Neuronal stem cell (in vitro differentiated cells): Measurements from ENCODE around the gene ARHGEF17.

Source experiments
- DNase-seq: peaks from one replicate; pipeline ENCODE4 v3.0.0-alpha.2; 2013; ENCODE audit warnings: low spot score
- H2AFZ ChIP-seq: one replicate; pipeline ENCODE4 v1.6.1; 2013; ENCODE audit warnings: mild to moderate bottlenecking, low read length, inconsistent platforms
- H2AK5ac ChIP-seq: 2 replicates; pipeline ENCODE4 v1.6.1; 2013; ENCODE audit warnings: low read depth, mild to moderate bottlenecking, inconsistent platforms, low read length, moderate library complexity, mixed read lengths
- H2BK120ac ChIP-seq: 2 replicates; pipeline ENCODE4 v1.6.1; 2013; ENCODE audit warnings: low read depth, mild to moderate bottlenecking, inconsistent platforms, low read length, moderate library complexity, mixed read lengths
- H2BK12ac ChIP-seq: one replicate; pipeline ENCODE4 v1.6.1; 2013; ENCODE audit warnings: low read length, inconsistent platforms
- H2BK15ac ChIP-seq: 2 replicates; pipeline ENCODE4 v1.6.1; 2013; ENCODE audit warnings: mild to moderate bottlenecking, low read length, inconsistent platforms, mixed read lengths
- H2BK5ac ChIP-seq: one replicate; pipeline ENCODE4 v1.6.1; 2013; ENCODE audit warnings: inconsistent platforms, mild to moderate bottlenecking, low read length, moderate library complexity
- H3K14ac ChIP-seq: one replicate; pipeline ENCODE4 v1.6.1; 2013; ENCODE audit warnings: low read length, inconsistent platforms
- H3K18ac ChIP-seq: 2 replicates; pipeline ENCODE4 v1.6.1; 2013; ENCODE audit warnings: low read length, inconsistent platforms
- H3K23ac ChIP-seq: 2 replicates; pipeline ENCODE4 v1.6.1; 2013; ENCODE audit warnings: low read depth, mild to moderate bottlenecking, mixed read lengths, low read length, inconsistent platforms; ENCODE audit not compliant: poor library complexity
- H3K27ac ChIP-seq: replicated peaks from 3 replicates; pipeline ENCODE4 v1.5.1; 2013; ENCODE audit warnings: low read length, inconsistent platforms
- H3K27me3 ChIP-seq, 3 experiments: 2 replicates each; pipeline ENCODE4 v1.6.1; 2013; ENCODE audit warnings: low read length in 3 of 3, mild to moderate bottlenecking in 2 of 3, inconsistent platforms in 1 of 3, low read depth in 1 of 3, mixed read lengths in 1 of 3, moderate library complexity in 1 of 3; ENCODE audit not compliant: control insufficient read depth in 3 of 3, insufficient read depth in 3 of 3
- H3K36me3 ChIP-seq, 2 donors: replicated peaks in 1 of 2; 2 replicates each; pipeline ENCODE4 v1.6.1; 2013; ENCODE audit warnings: low read length in 2 of 2; ENCODE audit not compliant: control insufficient read depth in 2 of 2, insufficient read depth in 2 of 2
- H3K4ac ChIP-seq: 2 replicates; pipeline ENCODE4 v1.6.1; 2013; ENCODE audit warnings: inconsistent platforms, mild to moderate bottlenecking, low read length, moderate library complexity
- H3K4me1 ChIP-seq, 2 donors: 1 replicate in 1 of 2; 2 replicates in 1 of 2; pipeline ENCODE4 v1.6.1; 2013; ENCODE audit warnings: low read length in 2 of 2, low read depth in 1 of 2; ENCODE audit not compliant: control insufficient read depth in 2 of 2, insufficient read depth in 1 of 2
- H3K4me2 ChIP-seq: one replicate; pipeline ENCODE4 v1.6.1; 2013; ENCODE audit warnings: mild to moderate bottlenecking, low read length, inconsistent platforms; ENCODE audit not compliant: insufficient read depth, poor library complexity, severe bottlenecking
- H3K4me3 ChIP-seq, 2 donors: 2 replicates each; pipeline ENCODE4 v1.5.1; 2013; ENCODE audit warnings: low read length in 2 of 2, mild to moderate bottlenecking in 2 of 2, inconsistent platforms in 1 of 2, moderate library complexity in 1 of 2
- H3K79me1 ChIP-seq: one replicate; pipeline ENCODE4 v1.6.1; 2013; ENCODE audit warnings: low read depth, mild to moderate bottlenecking, inconsistent platforms, low read length, moderate library complexity
- H3K9ac ChIP-seq: one replicate; pipeline ENCODE4 v1.6.1; 2013; ENCODE audit warnings: mild to moderate bottlenecking, low read depth, low read length, inconsistent platforms; ENCODE audit not compliant: poor library complexity
- H3K9me3 ChIP-seq, 2 donors: replicated peaks in 1 of 2; 2 replicates each; pipeline versions ENCODE3 to v1.6.1; 2013; ENCODE audit warnings: low read length in 2 of 2, mild to moderate bottlenecking in 2 of 2, inconsistent platforms in 1 of 2, low read depth in 1 of 2, mixed read lengths in 1 of 2, moderate library complexity in 1 of 2; ENCODE audit not compliant: control insufficient read depth in 2 of 2, insufficient read depth in 1 of 2
- H4K8ac ChIP-seq: one replicate; pipeline ENCODE4 v1.6.1; 2013; ENCODE audit warnings: low read depth, mild to moderate bottlenecking, inconsistent platforms, low read length, moderate library complexity
- H4K91ac ChIP-seq: one replicate; pipeline ENCODE4 v1.6.1; 2013; ENCODE audit warnings: low read length, low read depth, mild to moderate bottlenecking, inconsistent platforms; ENCODE audit not compliant: poor library complexity
- WGBS, 2 donors: extraction: QIAGEN DNeasy Blood & Tissue Kit; methylation state at CpG; one replicate each; pipeline ENCODE4 v1.1.7; 2013; ENCODE audit warnings: missing lambda C conversion rate in 2 of 2, mixed read lengths in 1 of 2; ENCODE audit not compliant: insufficient read length in 2 of 2, insufficient replicate concordance in 1 of 2; ENCODE audit errors: extremely low coverage in 2 of 2; 5-methylcytosine and 5-hydroxymethylcytosine counted together

Gene ARHGEF17

GRCh38 chr11:73387594-73388264, 79.7 kb downstream of the ARHGEF17 start:
- no peak overlapping the region for H3K4ac ChIP-seq
- no peak overlapping the region for H2BK5ac ChIP-seq
- H3K4me3 ChIP-seq = no peak overlapping the region
- peaks cover 26 to 28% of the 10 kb centered on the region in 2 donors for H3K4me1 ChIP-seq
- no peaks in the 10 kb centered on the region for H3K9me3 ChIP-seq
- peaks cover 1 to 17% of the 10 kb centered on the region in 2 donors for H3K36me3 ChIP-seq
- no peak overlapping the region for H3K4me2 ChIP-seq
- no peak overlapping the region for H2AFZ ChIP-seq
- no peak for DNase-seq
- peak overlapping the region; percentile 10 for H3K9ac ChIP-seq
- H3K27ac ChIP-seq = no peak overlapping the region
- no peak overlapping the region for H4K91ac ChIP-seq
- no peak overlapping the region for H4K8ac ChIP-seq
- H3K23ac ChIP-seq = peak overlapping the region; percentile 35
- no peak overlapping the region for H2BK120ac ChIP-seq
- WGBS, 2 donors = no CpG with 5 or more reads among the region's 21 CpGs
- H3K27me3 ChIP-seq = no peaks in the 10 kb centered on the region
- no peak overlapping the region for H2BK12ac ChIP-seq
- peak overlapping the region; percentile 17 for H3K18ac ChIP-seq
- peaks cover 30% of the 10 kb centered on the region for H3K79me1 ChIP-seq
- no peak overlapping the region for H2BK15ac ChIP-seq
- H3K14ac ChIP-seq = no peak overlapping the region
- peak overlapping the region; percentile 28 for H2AK5ac ChIP-seq

GRCh38 chr11:73388265-73389133, 80.4 kb downstream of the ARHGEF17 start:
- Histone ChIP-seq H2BK120ac (no peak overlapping the region), H4K8ac (no peak overlapping the region), H3K4me2 (no peak overlapping the region), H3K4me1 (peaks cover 19 to 23% of the 10 kb centered on the region in 2 donors), H3K27me3 (no peaks in the 10 kb centered on the region), H3K4me3 (no peak overlapping the region), H2BK15ac (no peak overlapping the region), H3K14ac (no peak overlapping the region), H4K91ac (no peak overlapping the region), H3K79me1 (peaks cover 30% of the 10 kb centered on the region), H3K23ac (peak overlapping the region; percentile 90), H2AK5ac (peak overlapping the region; percentile 28), H3K27ac (no peak overlapping the region), H2AFZ (no peak overlapping the region), H3K4ac (no peak overlapping the region), H2BK12ac (no peak overlapping the region), H3K18ac (peak overlapping the region; percentile 68), H3K9ac (peak overlapping the region; percentile 10), H3K36me3 (peaks cover 1 to 17% of the 10 kb centered on the region in 2 donors), H3K9me3 (no peaks in the 10 kb centered on the region), H2BK5ac (no peak overlapping the region)
- DNase-seq = no peak
- no CpG with 5 or more reads among the region's 23 CpGs for WGBS, 2 donors

- Histone ChIP-seq H3K4me3 (no peak overlapping the region), H2BK15ac (no peak overlapping the region), H3K18ac (peak overlapping the region; percentile 36), H3K79me1 (peaks cover 25% of the 10 kb centered on the region), H2BK12ac (no peak overlapping the region), H3K14ac (no peak overlapping the region), H3K9ac (no peak overlapping the region), H4K91ac (no peak overlapping the region), H3K27me3 (no peaks in the 10 kb centered on the region), H3K4me2 (no peak overlapping the region), H2AK5ac (peak overlapping the region; percentile 29), H3K27ac (no peak overlapping the region), H3K23ac (peak overlapping the region; percentile 90), H2BK5ac (no peak overlapping the region), H2BK120ac (no peak overlapping the region), H3K4me1 (peaks cover 17 to 19% of the 10 kb centered on the region in 2 donors), H3K4ac (no peak overlapping the region), H3K36me3 (peaks cover 5 to 22% of the 10 kb centered on the region in 2 donors), H2AFZ (no peak overlapping the region), H3K9me3 (no peaks in the 10 kb centered on the region), H4K8ac (no peak overlapping the region)
- DNase-seq = no peak
- WGBS, 2 donors = no CpG with 5 or more reads among the region's 6 CpGs
These were observed 81.1 kb downstream of the ARHGEF17 start for GRCh38 chr11:73389134-73389525.

GRCh38 chr11:73389916-73390315, 81.8 kb downstream of the ARHGEF17 start:
- H2BK120ac ChIP-seq = no peak overlapping the region
- H3K4me1 ChIP-seq = peaks cover 15 to 19% of the 10 kb centered on the region in 2 donors
- no peak overlapping the region for H3K4ac ChIP-seq
- no peak overlapping the region for H3K9ac ChIP-seq
- H2BK5ac ChIP-seq = no peak overlapping the region
- no peak overlapping the region for H3K4me2 ChIP-seq
- H4K8ac ChIP-seq = no peak overlapping the region
- no peak for DNase-seq
- H3K9me3 ChIP-seq = no peaks in the 10 kb centered on the region
- H4K91ac ChIP-seq = no peak overlapping the region
- H3K18ac ChIP-seq = no peak overlapping the region
- H3K36me3 ChIP-seq = peaks cover 7 to 30% of the 10 kb centered on the region in 2 donors
- H2BK15ac ChIP-seq = no peak overlapping the region
- no peak overlapping the region for H3K27ac ChIP-seq
- H2AFZ ChIP-seq = no peak overlapping the region
- peaks cover 22% of the 10 kb centered on the region for H3K79me1 ChIP-seq
- no peak overlapping the region for H3K4me3 ChIP-seq
- no peak overlapping the region for H2AK5ac ChIP-seq
- no peak overlapping the region for H2BK12ac ChIP-seq
- H3K14ac ChIP-seq = no peak overlapping the region
- no peaks in the 10 kb centered on the region for H3K27me3 ChIP-seq
- H3K23ac ChIP-seq = no peak overlapping the region
- WGBS, 2 donors = no CpG with 5 or more reads among the region's 7 CpGs
